GM12865 (cell line): ENCODE results near the gene MAEA.

Source experiments
- DNase-seq: peaks from one replicate; pipeline ENCODE4 v3.0.0; 2010; ENCODE audit warnings: low read depth
- H3K4me3 ChIP-seq: 2 replicates; pipeline ENCODE4 v1.5.1; 2011; ENCODE audit warnings: mild to moderate bottlenecking, low read depth, low read length, control low read depth
- TF ChIP-seq, protein P1 (sequence below): IDR thresholded peaks from 2 replicates; pipeline ENCODE4 v1.5.1; 2011; ENCODE audit warnings: low read length, control low read depth, low read depth, inconsistent platforms; ENCODE audit not compliant: insufficient read depth; ENCODE audit errors: missing control alignments

MAEA gene

GRCh38 chr4:1347410-1347864, 57.7 kb downstream of the MAEA start:
- peak; percentile 81 for DNase-seq
- TF ChIP-seq, protein P1, sequence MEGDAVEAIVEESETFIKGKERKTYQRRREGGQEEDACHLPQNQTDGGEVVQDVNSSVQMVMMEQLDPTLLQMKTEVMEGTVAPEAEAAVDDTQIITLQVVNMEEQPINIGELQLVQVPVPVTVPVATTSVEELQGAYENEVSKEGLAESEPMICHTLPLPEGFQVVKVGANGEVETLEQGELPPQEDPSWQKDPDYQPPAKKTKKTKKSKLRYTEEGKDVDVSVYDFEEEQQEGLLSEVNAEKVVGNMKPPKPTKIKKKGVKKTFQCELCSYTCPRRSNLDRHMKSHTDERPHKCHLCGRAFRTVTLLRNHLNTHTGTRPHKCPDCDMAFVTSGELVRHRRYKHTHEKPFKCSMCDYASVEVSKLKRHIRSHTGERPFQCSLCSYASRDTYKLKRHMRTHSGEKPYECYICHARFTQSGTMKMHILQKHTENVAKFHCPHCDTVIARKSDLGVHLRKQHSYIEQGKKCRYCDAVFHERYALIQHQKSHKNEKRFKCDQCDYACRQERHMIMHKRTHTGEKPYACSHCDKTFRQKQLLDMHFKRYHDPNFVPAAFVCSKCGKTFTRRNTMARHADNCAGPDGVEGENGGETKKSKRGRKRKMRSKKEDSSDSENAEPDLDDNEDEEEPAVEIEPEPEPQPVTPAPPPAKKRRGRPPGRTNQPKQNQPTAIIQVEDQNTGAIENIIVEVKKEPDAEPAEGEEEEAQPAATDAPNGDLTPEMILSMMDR: no peak
- H3K4me3 ChIP-seq: peak overlapping the region; percentile 61

DNA sequence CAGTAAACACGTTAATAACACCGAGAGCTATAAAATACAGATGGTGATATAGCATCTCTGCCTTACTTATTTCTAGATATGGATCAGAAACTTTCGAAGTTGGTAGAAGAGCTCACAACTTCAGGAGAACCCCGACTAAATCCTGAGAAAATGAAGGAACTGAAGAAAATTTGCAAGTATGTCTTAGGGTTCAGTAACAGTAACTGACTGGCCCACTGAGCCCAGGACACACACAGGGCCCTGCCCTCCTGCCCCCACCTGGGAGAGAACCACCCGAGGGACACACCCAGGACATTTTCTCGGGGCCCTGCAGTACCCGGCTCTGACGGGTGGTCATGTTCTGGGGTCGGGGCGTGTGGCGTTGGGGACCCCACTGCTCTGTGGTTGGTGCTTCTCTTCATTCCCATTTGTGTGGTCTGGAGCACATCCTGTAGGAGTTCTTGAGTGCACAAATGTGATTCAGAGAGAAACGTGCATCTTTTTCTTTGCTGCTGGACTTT, 58.4 kb downstream of the MAEA start:
- TF ChIP-seq, protein P1: no peak
- no peak for DNase-seq
- peak overlapping the region; percentile 61 for H3K4me3 ChIP-seq

DNA sequence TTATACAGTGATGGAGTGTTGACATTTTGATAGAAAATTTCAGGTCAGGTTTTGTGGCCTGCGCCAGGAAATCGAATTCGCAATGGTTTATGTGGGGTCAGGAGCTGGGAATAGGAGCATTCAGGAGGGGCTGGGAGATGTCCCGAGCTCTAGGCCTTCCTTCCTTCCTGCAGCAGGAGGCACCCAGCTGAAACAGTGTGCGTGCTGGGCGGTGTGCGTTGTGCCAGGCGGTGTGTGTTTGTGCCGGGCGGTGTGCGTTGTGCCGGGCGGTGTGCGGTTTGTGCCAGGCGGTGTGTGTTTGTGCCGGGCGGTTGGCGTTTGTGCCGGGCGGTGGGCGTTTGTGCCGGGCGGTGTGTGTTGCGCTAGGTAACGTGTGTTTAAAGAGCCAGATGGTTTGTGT, 59.1 kb downstream of the MAEA start:
- DNase-seq: no peak
- TF ChIP-seq, protein P1: no peak
- H3K4me3 ChIP-seq: no peak overlapping the region

GRCh38 chr4:1349359-1350168, 59.9 kb downstream of the MAEA start:
- no peak overlapping the region for H3K4me3 ChIP-seq
- no peak for DNase-seq
- TF ChIP-seq, protein P1: no peak

DNA sequence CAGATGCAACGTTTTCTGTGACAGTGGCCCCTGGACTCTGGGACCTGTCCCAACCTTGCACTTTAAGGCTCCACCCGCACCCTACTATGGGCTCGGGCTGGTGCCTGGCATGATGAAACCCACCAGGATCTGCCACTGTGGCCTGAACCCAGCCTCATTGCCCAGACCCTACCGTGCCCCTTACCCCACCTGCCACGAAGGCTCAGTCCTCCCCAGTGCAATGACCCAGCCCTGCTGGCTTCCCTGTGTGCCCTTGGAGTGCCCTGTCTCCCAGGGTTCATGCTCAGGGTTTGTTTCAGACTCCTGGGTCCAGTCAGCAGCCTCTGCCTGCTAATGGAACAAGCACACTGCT, 60.5 kb downstream of the MAEA start:
- H3K4me3 ChIP-seq: no peak overlapping the region
- no peak for DNase-seq
- TF ChIP-seq, protein P1: no peak

- peak; percentile 89 for DNase-seq
- H3K4me3 ChIP-seq: no peak overlapping the region
- TF ChIP-seq, protein P1: peak; percentile 97
Measured at GRCh38 chr4:1351854-1352566, 62.3 kb downstream of the MAEA start.
